ENCODE results near the gene PSMB7. TPM values are rescaled to one million over a fixed set of nuclear protein-coding genes. Genes with fewer than 3 reads are reported as not detected.

Gene PSMB7
- total and polyA plus RNA-seq, 2 donors from 2014 or later: 105 to 250 TPM

- no peaks in the 10 kb centered on the region for H3K9me3 ChIP-seq (ENCODE audit: control insufficient read depth in 2 of 3, insufficient read depth in 1 of 3, low read length in 3 of 3)
- H3K27me3 ChIP-seq (ENCODE audit: control insufficient read depth, insufficient read depth, low read length): no peaks in the 10 kb centered on the region
- peaks cover 0 to 14% (median 6%) of the 10 kb centered on the region in 3 donors for H3K4me1 ChIP-seq (ENCODE audit: control insufficient read depth in 2 of 3, insufficient read depth in 2 of 3, low read depth in 1 of 3, low read length in 3 of 3)
- DNase-seq: no peak
- H3K27ac ChIP-seq (ENCODE audit: low read depth in 2 of 2, low read length in 2 of 2): no peak overlapping the region
- intact Hi-C loops (cut with DNase I): no loop called here
- no peak overlapping the region for H3K4me3 ChIP-seq (ENCODE audit: low read length in 3 of 3)
- no peak overlapping the region for H3K9ac ChIP-seq (ENCODE audit: low read length in 3 of 3)
- H3K36me3 ChIP-seq (ENCODE audit: control insufficient read depth in 2 of 3, insufficient read depth in 3 of 3, low read length in 3 of 3): peaks cover 6 to 43% (median 17%) of the 10 kb centered on the region in 3 donors
- TF ChIP-seq CTCF (IDR thresholded peaks at IDR 0.05; ENCODE audit: borderline replicate concordance, extremely low read depth, insufficient read depth): no peak
- FAIRE-seq: no peak
Observed at GRCh38 chr9:124411514-124412227, 3.6 kb downstream of the PSMB7 start.

GRCh38 chr9:124410321-124410913, 4.8 kb downstream of the PSMB7 start:
- H3K4me1 ChIP-seq (ENCODE audit: control insufficient read depth in 2 of 3, insufficient read depth in 2 of 3, low read depth in 1 of 3, low read length in 3 of 3): peaks cover 0 to 14% (median 6%) of the 10 kb centered on the region in 3 donors
- no peak for DNase-seq
- intact Hi-C loops (cut with DNase I): no loop called here
- no peaks in the 10 kb centered on the region for H3K27me3 ChIP-seq (ENCODE audit: control insufficient read depth, insufficient read depth, low read length)
- peaks cover 8 to 54% (median 21%) of the 10 kb centered on the region in 3 donors for H3K36me3 ChIP-seq (ENCODE audit: control insufficient read depth in 2 of 3, insufficient read depth in 3 of 3, low read length in 3 of 3)
- H3K4me3 ChIP-seq (ENCODE audit: low read length in 3 of 3): no peak overlapping the region
- no peak overlapping the region for H3K9ac ChIP-seq (ENCODE audit: low read length in 3 of 3)
- H3K27ac ChIP-seq (ENCODE audit: low read depth in 2 of 2, low read length in 2 of 2): no peak overlapping the region
- FAIRE-seq: no peak
- no peak for TF ChIP-seq CTCF (IDR thresholded peaks at IDR 0.05; ENCODE audit: borderline replicate concordance, extremely low read depth, insufficient read depth)
- H3K9me3 ChIP-seq (ENCODE audit: control insufficient read depth in 2 of 3, insufficient read depth in 1 of 3, low read length in 3 of 3): no peaks in the 10 kb centered on the region

GRCh38 chr9:124409410-124409809, 5.8 kb downstream of the PSMB7 start:
- peak overlapping the region in 1 of 3 donors; percentile 33 for H3K4me3 ChIP-seq (ENCODE audit: low read length in 3 of 3)
- no peak for TF ChIP-seq CTCF (IDR thresholded peaks at IDR 0.05; ENCODE audit: borderline replicate concordance, extremely low read depth, insufficient read depth)
- H3K9me3 ChIP-seq (ENCODE audit: control insufficient read depth in 2 of 3, insufficient read depth in 1 of 3, low read length in 3 of 3): no peaks in the 10 kb centered on the region
- no peak for FAIRE-seq
- H3K36me3 ChIP-seq (ENCODE audit: control insufficient read depth in 2 of 3, insufficient read depth in 3 of 3, low read length in 3 of 3): peaks cover 13 to 62% (median 24%) of the 10 kb centered on the region in 3 donors
- intact Hi-C loops (cut with DNase I): no loop called here
- DNase-seq: no peak
- no peaks in the 10 kb centered on the region for H3K27me3 ChIP-seq (ENCODE audit: control insufficient read depth, insufficient read depth, low read length)
- H3K4me1 ChIP-seq (ENCODE audit: control insufficient read depth in 2 of 3, insufficient read depth in 2 of 3, low read depth in 1 of 3, low read length in 3 of 3): peaks cover 0 to 11% (median 2%) of the 10 kb centered on the region in 3 donors
- no peak overlapping the region for H3K9ac ChIP-seq (ENCODE audit: low read length in 3 of 3)
- peak overlapping the region in 1 of 2 donors; percentile 53 for H3K27ac ChIP-seq (ENCODE audit: low read depth in 2 of 2, low read length in 2 of 2)

All from kidney (tissue), 14 donors.